Thoracic aorta (tissue), 2 donors: ENCODE measurements around the gene C19orf53. TPM values are rescaled to one million over a fixed set of nuclear protein-coding genes. Genes with fewer than 3 reads are reported as not detected.

Experiments
- ATAC-seq: fragments of 150-250 bp; one replicate; pipeline ENCODE4 v1.8.0; 2017; ENCODE audit warnings: low read depth; ENCODE audit not compliant: insufficient number of reproducible peaks, low FRiP score
- DNase-seq: peaks from one replicate; pipeline ENCODE4 v3.0.0-alpha.2; 2020; ENCODE audit warnings: low spot score
- H3K27ac ChIP-seq, 2 donors: fragments of 200-600 bp; sonication (generic); 1 replicate in 1 of 2; 2 replicates in 1 of 2; pipeline ENCODE4 v1.5.1; 2016; ENCODE audit warnings: mild to moderate bottlenecking in 2 of 2, moderate library complexity in 2 of 2
- H3K27me3 ChIP-seq: fragments of 200-600 bp; sonication (generic); replicated peaks from 2 replicates; pipeline ENCODE4 v1.6.0; 2016; ENCODE audit warnings: mild to moderate bottlenecking; ENCODE audit not compliant: insufficient read depth
- H3K36me3 ChIP-seq: fragments of 200-600 bp; sonication (generic); one replicate; pipeline ENCODE4 v1.5.1; 2016
- H3K4me1 ChIP-seq, 2 donors: fragments of 200-600 bp; sonication (generic); 1 replicate in 1 of 2; 2 replicates in 1 of 2; pipeline versions ENCODE4 v1.5.1 to v1.6.0; 2016; ENCODE audit warnings: low read depth in 2 of 2, mild to moderate bottlenecking in 1 of 2; ENCODE audit not compliant: control insufficient read depth in 1 of 2
- H3K4me3 ChIP-seq: fragments of 200-600 bp; sonication (generic); 2 replicates; pipeline ENCODE4 v1.5.1; 2016; ENCODE audit warnings: mild to moderate bottlenecking
- H3K9me3 ChIP-seq: fragments of 200-600 bp; sonication (generic); 2 replicates; pipeline ENCODE4 v1.5.1; 2016
- total RNA-seq, 2 donors: library from RNA; depleted of rRNA; stranded (reverse); fragments of >200 nt; gene quantifications; one replicate each; pipeline versions ENCODE4 v1.1.0 to v1.2.3, GENCODE V29; 2016
- TF ChIP-seq, protein P1 (sequence below): fragments of 200-600 bp; sonication (generic); IDR thresholded peaks from one replicate; pipeline ENCODE4 v1.5.1; 2019; ENCODE audit warnings: antibody characterized with exemption

C19orf53 gene
- total RNA-seq, 2 donors from 2014 or later: 114 to 128 TPM

DNA sequence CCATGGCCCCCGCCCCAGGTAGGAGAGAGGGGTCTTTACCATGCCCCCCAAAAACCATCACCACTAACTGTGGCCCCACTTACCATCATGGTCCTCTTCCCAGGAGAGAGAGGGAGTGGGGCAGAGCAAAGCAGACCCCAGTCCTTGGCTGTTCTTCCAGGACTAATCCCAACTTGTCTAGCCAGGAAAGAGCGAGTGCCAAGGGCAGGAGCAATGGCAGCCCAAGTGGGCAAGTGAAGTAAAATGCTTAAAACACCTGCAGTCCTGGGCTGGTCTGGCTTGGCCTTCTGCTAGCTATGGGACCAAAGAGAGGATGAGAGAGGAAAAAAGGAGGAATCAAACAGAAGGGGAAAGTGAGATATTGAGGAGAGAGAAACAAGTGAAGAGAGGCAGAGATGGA is 38.9 kb downstream of the C19orf53 start:
- ATAC-seq (no peak), DNase-seq (no peak)
- Histone ChIP-seq H3K36me3 (peaks cover 14% of the 10 kb centered on the region), H3K27ac (no peak overlapping the region), H3K9me3 (no peaks in the 10 kb centered on the region), H3K27me3 (no peaks in the 10 kb centered on the region), H3K4me3 (no peak overlapping the region), H3K4me1 (no peaks in the 10 kb centered on the region)
- TF ChIP-seq, protein P1, sequence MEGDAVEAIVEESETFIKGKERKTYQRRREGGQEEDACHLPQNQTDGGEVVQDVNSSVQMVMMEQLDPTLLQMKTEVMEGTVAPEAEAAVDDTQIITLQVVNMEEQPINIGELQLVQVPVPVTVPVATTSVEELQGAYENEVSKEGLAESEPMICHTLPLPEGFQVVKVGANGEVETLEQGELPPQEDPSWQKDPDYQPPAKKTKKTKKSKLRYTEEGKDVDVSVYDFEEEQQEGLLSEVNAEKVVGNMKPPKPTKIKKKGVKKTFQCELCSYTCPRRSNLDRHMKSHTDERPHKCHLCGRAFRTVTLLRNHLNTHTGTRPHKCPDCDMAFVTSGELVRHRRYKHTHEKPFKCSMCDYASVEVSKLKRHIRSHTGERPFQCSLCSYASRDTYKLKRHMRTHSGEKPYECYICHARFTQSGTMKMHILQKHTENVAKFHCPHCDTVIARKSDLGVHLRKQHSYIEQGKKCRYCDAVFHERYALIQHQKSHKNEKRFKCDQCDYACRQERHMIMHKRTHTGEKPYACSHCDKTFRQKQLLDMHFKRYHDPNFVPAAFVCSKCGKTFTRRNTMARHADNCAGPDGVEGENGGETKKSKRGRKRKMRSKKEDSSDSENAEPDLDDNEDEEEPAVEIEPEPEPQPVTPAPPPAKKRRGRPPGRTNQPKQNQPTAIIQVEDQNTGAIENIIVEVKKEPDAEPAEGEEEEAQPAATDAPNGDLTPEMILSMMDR: no peak

DNA sequence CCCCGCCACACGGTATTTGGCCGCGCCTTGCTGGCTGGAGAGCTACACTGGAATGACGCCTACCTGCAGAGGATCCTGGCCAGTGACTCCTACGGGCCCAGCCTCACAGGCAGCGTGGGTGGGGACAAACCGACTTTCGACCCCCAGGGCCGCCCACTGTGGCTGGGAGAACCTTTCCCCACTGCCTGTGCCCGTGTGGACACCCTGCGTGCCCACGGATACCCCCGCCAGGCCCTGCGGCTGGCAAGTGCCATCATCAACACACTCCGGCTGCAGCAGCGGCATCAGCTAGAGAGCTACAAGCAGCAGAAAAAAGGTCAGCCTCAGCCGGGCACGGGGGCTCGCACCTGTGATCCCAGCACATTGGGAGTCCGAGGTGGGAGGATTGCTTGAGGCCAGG is 40.3 kb downstream of the C19orf53 start:
- Histone ChIP-seq H3K4me1 (no peaks in the 10 kb centered on the region), H3K36me3 (peaks cover 11% of the 10 kb centered on the region)
- ATAC-seq: no peak

DNA sequence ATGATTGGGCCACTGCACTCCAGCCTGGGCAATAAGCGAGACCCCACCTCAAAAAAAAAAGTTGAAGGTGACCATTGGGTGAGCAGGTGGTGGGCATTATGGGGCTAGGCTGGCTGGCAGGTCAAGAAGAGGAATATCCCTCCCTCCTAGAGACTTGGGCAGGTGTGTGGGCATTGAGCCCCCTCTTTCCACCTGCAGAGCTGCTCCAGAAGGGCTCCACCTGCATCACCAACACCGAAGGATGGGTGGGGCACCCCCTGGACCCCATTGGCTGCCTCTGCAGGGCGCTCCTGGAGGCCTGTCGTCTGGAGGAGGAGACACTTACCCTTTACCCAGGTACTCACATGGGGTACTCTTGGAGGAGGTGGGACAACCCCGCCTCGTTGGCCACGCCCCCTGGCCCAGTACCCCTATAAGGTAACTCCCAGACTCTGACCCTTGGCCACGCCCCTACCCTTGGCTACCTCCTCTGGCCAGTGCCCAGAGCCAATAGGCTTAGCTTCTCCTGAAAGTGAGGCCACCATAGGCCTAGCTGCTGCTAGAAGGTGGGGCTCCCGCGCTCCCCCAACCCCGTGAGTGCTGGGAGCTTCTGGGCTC is 42.9 kb downstream of the C19orf53 start:
- H3K4me3 ChIP-seq: no peak overlapping the region
- H3K27me3 ChIP-seq: no peaks in the 10 kb centered on the region
- H3K4me1 ChIP-seq: peaks cover 0 to 6% of the 10 kb centered on the region in 2 donors
- no peaks in the 10 kb centered on the region for H3K9me3 ChIP-seq
- ATAC-seq (no peak), DNase-seq (no peak)
- TF ChIP-seq, protein P1: no peak
- peaks cover 3% of the 10 kb centered on the region for H3K36me3 ChIP-seq
- H3K27ac ChIP-seq: no peak overlapping the region

More for the DNA sequence above, 40.3 kb downstream of the C19orf53 start:
- DNase-seq: no peak
- TF ChIP-seq, protein P1: no peak
- H3K27ac ChIP-seq: no peak overlapping the region
- no peaks in the 10 kb centered on the region for H3K9me3 ChIP-seq
- no peak overlapping the region for H3K4me3 ChIP-seq
- no peaks in the 10 kb centered on the region for H3K27me3 ChIP-seq

DNA sequence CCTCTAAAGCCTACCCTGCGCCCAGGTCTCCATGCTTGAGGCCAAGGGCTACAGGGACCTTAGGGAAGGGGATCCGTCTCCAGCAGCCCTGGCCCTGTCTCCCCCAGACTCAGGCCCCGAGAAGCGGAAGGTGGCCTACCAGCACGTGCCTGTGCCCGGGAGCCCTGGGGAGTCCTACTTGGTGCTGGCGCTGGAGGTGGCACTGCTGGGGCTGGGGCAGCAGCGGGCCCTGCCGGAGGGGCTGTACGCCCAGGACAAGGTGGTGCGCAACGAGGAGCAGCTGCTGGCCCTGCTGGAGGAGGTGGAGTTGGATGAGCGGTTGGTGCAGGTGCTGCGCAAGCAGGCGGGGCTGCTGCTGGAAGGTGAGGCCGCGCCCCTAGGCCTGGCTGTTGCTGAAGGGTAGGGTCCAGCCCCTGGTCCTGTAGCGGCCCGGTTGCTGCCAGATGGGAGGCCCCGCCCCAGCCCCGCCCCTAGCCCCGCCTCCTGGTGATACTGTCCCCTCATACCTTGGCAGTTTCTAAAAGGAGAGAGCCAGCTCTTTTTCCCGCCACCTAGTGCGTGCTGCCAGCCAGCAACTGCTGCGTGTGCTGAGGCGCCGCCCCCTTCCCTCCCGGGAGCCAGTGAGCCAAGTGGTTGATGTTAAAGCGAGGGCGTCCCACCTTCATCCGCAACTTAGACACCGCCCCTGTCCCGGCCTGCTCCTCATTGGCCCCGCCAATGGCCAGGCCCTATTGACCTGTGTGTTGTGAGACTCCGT is 43.5 kb downstream of the C19orf53 start:
- H3K4me3 ChIP-seq: no peak overlapping the region
- TF ChIP-seq, protein P1: no peak
- no peak for DNase-seq
- peaks cover 2 to 13% of the 10 kb centered on the region in 2 donors for H3K4me1 ChIP-seq
- peaks cover 3% of the 10 kb centered on the region for H3K36me3 ChIP-seq
- ATAC-seq: no peak
- H3K27ac ChIP-seq: no peak overlapping the region
- no peaks in the 10 kb centered on the region for H3K9me3 ChIP-seq
- H3K27me3 ChIP-seq: no peaks in the 10 kb centered on the region

DNA sequence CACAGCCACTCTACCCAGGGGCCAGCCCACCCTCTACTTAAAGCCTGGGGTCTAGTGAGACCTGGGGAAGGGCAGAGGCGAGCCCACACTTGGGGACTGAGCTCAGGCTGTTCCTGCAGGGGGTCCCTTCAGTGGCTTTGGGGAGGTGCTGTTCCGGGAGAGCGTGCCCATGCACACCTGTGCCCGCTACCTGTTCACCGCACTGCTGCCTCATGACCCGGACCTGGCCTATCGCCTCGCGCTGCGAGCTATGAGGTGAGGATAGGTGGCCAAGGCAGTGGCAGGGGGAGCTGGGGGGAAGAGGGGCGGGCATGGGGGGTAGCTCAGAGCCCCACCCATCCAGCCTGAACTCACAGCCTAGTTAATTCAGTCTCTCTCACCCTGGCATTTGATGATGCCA is 45.0 kb downstream of the C19orf53 start:
- ATAC-seq (no peak), DNase-seq (no peak)
- Histone ChIP-seq H3K4me3 (no peak overlapping the region), H3K36me3 (no peaks in the 10 kb centered on the region), H3K9me3 (no peaks in the 10 kb centered on the region), H3K27me3 (no peaks in the 10 kb centered on the region), H3K27ac (no peak overlapping the region), H3K4me1 (peaks cover 10 to 25% of the 10 kb centered on the region in 2 donors)
- TF ChIP-seq, protein P1: no peak
